Heart left ventricle (tissue), 16 donors: Measurements from ENCODE around the gene TNFAIP8L2. TPM values are rescaled to one million over a fixed set of nuclear protein-coding genes. Genes with fewer than 3 reads are reported as not detected.

ENCODE experiments used
- ATAC-seq, 4 donors: fragments of 200-7000 bp; cut with Tn5 transposase; one replicate each; pipeline ENCODE4 v1.9.1; 2020 to 2022; ENCODE audit warnings: moderate library complexity in 4 of 4, mild to moderate bottlenecking in 3 of 4, moderate number of reproducible peaks in 1 of 4
- DNase-seq, 5 donors: peaks; one replicate each; pipeline ENCODE4 v3.0.0-alpha.2; 2020
- H3K27ac ChIP-seq, 12 donors: fragments of 200-600 bp; sonication (generic) in 4 of 12; one replicate each; pipeline versions ENCODE4 v1.5.0 to v1.8.0; 2016 to 2022; ENCODE audit warnings: mild to moderate bottlenecking in 2 of 12
- H3K27me3 ChIP-seq, 9 donors: fragments of 200-600 bp; sonication (generic) in 2 of 9; one replicate each; pipeline versions ENCODE4 v1.5.1 to v1.8.0; 2016 to 2022; ENCODE audit warnings: mild to moderate bottlenecking in 3 of 9
- H3K36me3 ChIP-seq, 9 donors: fragments of 200-600 bp; sonication (generic) in 2 of 9; one replicate each; pipeline versions ENCODE4 v1.5.0 to v1.8.0; 2018 to 2022; ENCODE audit warnings: mild to moderate bottlenecking in 2 of 9
- H3K4me1 ChIP-seq, 12 donors: fragments of 200-600 bp; sonication (generic) in 4 of 12; one replicate each; pipeline versions ENCODE4 v1.5.0 to v1.8.0; 2016 to 2022; ENCODE audit warnings: mild to moderate bottlenecking in 3 of 12
- H3K4me3 ChIP-seq, 12 donors: fragments of 200-600 bp; sonication (generic) in 4 of 12; one replicate each; pipeline versions ENCODE4 v1.5.0 to v1.8.0; 2017 to 2022; ENCODE audit warnings: mild to moderate bottlenecking in 9 of 12, moderate library complexity in 4 of 12
- H3K9me3 ChIP-seq, 12 donors: fragments of 200-600 bp; sonication (generic) in 4 of 12; one replicate each; pipeline versions ENCODE4 v1.5.0 to v1.8.0; 2016 to 2022; ENCODE audit warnings: mild to moderate bottlenecking in 1 of 12
- POLR2A ChIP-seq, 2 donors: fragments of 450-650 bp; IDR thresholded peaks; one replicate each; pipeline ENCODE4 v1.6.1; 2017; ENCODE audit warnings: antibody characterized with exemption in 2 of 2, mild to moderate bottlenecking in 2 of 2, moderate library complexity in 2 of 2
- WGBS, 4 donors: extraction: QIAGEN DNeasy Blood & Tissue Kit in 2 of 4; methylation state at CpG; one replicate each; pipeline versions ENCODE4 v1.1.5 to v1.1.7; 2013 to 2018; 5-methylcytosine and 5-hydroxymethylcytosine counted together
- intact Hi-C, 10 donors: fragments of 100-400 bp; cut with DNase I; formaldehyde crosslinking; loops; one replicate each; pipeline versions ENCODE4 v1.11.1 to v1.14.2; 2022
- polyA plus RNA-seq, 2 donors: library from polyadenylated mRNA; stranded (reverse); fragments of 200-250 nt; gene quantifications; one replicate each; pipeline ENCODE4 v1.2.3, GENCODE V29; 2013
- total RNA-seq, 9 donors: library from RNA; depleted of rRNA in 2 of 9; stranded (reverse); fragments of >200 nt in 2 of 9; fragmentation: NEBNext Ultra II Directional in 3 of 9; extraction: Animal tissue kit (Norgen Biotek cat#: 25700) in 3 of 9; gene quantifications; one replicate each; pipeline versions ENCODE4 v1.1.0 to v1.2.4, GENCODE V29; 2016 to 2023
- TF ChIP-seq, protein P1 (sequence below), 12 donors: fragments of 200-600 bp; sonication (generic) in 4 of 12; IDR thresholded peaks; one replicate each; pipeline versions ENCODE4 v1.5.0 to v1.8.0; 2018 to 2022; ENCODE audit warnings: antibody characterized with exemption in 12 of 12, mild to moderate bottlenecking in 5 of 12
- donor health status: ischemic (EF 13 %, LVEDD 7.1; RV severe dilation, severe dysfunction).
- donor health status: healthy with polysubstance abuse.
- donor health status: DM: no; HTN: yes; CAD: no.
- donor health status: DM: no; HTN: no; CAD: no.
- donor health status: ischemic (EF 25% LVEDD 6.9; RV normal size, moderate dysfunction).
- donor health status: ischemic (EF 25% LVEDD 5.7; RV mildly dilated, moderate dysfunction).
- donor health status: healthy.
- donor health status: DM: yes; HTN: yes; CAD: no.
- donor health status: ischemic (EF 35%, LVEDD 5.7; RV mildly dilated, moderate dysfunction).
- donor health status: nonischemic (EF 11% LVEDD 7.7; RV severe dilation, severe dysfunction).
- donor health status: DM: yes; HTN: yes; CAD: no.
- donor health status: PGD.
- donor health status: ischemic (EF 29% LVEDD 5.4; RV normal size, mild dysfunction).
- donor health status: nonischemic (EF 23%, LVEDD 6.1; RV moderate dilation, normal function).

Gene TNFAIP8L2
- total and polyA plus RNA-seq, 11 donors, result 0.49 to 7.9 (median 1.6) TPM

DNA sequence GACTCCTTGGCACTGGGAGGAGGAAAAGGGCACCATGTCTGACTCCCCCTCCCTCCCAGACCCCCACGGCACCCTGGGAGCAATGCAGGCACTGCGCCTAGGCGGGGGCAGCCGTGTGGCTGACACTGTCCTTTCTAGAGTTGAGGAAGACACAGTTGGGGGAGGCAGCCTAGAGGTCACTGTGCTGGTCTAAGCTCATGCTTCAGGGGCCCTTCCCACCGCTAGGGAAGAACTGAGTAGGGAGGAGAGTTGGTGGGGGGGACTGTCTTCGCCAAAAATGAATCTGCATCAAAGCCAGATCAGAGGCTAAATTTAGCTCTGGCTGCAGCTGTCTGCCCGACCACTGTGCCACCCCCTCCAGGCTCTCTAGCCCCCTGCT is 13.4 kb upstream of the TNFAIP8L2 start:
- TF ChIP-seq, protein P1, sequence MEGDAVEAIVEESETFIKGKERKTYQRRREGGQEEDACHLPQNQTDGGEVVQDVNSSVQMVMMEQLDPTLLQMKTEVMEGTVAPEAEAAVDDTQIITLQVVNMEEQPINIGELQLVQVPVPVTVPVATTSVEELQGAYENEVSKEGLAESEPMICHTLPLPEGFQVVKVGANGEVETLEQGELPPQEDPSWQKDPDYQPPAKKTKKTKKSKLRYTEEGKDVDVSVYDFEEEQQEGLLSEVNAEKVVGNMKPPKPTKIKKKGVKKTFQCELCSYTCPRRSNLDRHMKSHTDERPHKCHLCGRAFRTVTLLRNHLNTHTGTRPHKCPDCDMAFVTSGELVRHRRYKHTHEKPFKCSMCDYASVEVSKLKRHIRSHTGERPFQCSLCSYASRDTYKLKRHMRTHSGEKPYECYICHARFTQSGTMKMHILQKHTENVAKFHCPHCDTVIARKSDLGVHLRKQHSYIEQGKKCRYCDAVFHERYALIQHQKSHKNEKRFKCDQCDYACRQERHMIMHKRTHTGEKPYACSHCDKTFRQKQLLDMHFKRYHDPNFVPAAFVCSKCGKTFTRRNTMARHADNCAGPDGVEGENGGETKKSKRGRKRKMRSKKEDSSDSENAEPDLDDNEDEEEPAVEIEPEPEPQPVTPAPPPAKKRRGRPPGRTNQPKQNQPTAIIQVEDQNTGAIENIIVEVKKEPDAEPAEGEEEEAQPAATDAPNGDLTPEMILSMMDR (IDR thresholded peaks at IDR 0.05), result peak in 3 of 12 donors; percentile 8 to 30 (median 16)
- TF ChIP-seq POLR2A (IDR thresholded peaks at IDR 0.05), result no peak
- DNase-seq, result no peak
- Histone ChIP-seq H3K4me1 (peaks cover 13 to 58% (median 39%) of the 10 kb centered on the region in 12 donors), H3K36me3 (peaks cover 0 to 40% (median 26%) of the 10 kb centered on the region in 9 donors), H3K4me3 (peak overlapping the region in 3 of 12 donors; percentile 12 to 83 (median 80)), H3K27ac (peak overlapping the region; percentile 79 to 92 (median 87)), H3K9me3 (no peaks in the 10 kb centered on the region), H3K27me3 (peaks cover 0 to 5% (median 0%) of the 10 kb centered on the region in 9 donors)
- ATAC-seq, result peak in 2 of 4 donors; percentile 12 to 22
- intact Hi-C loops, result loop anchor here in 1 of 10 donors (5.0 to 10.0 kb wide), 2 partner anchors 36 to 118 kb away; no protein-coding TSS in a partner anchor
- 28 to 45% (median 35%) methylated on average over 7 of the region's 7 CpGs for WGBS, 4 donors

- TF ChIP-seq, protein P1 (IDR thresholded peaks at IDR 0.05), result no peak
- no peak for TF ChIP-seq POLR2A (IDR thresholded peaks at IDR 0.05)
- ATAC-seq (no peak), DNase-seq (no peak)
- H3K36me3 ChIP-seq, result peaks cover 0 to 31% (median 17%) of the 10 kb centered on the region in 9 donors
- WGBS, 4 donors, result 8 to 18% (median 12%) methylated on average over 5 of the region's 5 CpGs
- intact Hi-C loops, result loop anchor here in 1 of 10 donors (5.0 to 10.0 kb wide), 2 partner anchors 37 to 119 kb away; no protein-coding TSS in a partner anchor
- peaks cover 0 to 5% (median 0%) of the 10 kb centered on the region in 9 donors for H3K27me3 ChIP-seq
- H3K27ac ChIP-seq, result peak overlapping the region; percentile 79 to 92 (median 87)
- H3K4me1 ChIP-seq, result peaks cover 13 to 58% (median 39%) of the 10 kb centered on the region in 12 donors
- peak overlapping the region in 10 of 12 donors; percentile 66 to 97 (median 84) for H3K4me3 ChIP-seq
- H3K9me3 ChIP-seq, result no peaks in the 10 kb centered on the region
Measured at GRCh38 chr1:151143986-151144385, 12.5 kb upstream of the TNFAIP8L2 start.

GRCh38 chr1:151144474-151145303 is 11.8 kb upstream of the TNFAIP8L2 start:
- peak overlapping the region; percentile 66 to 97 (median 84) for H3K4me3 ChIP-seq
- TF ChIP-seq, protein P1 (IDR thresholded peaks at IDR 0.05), result no peak
- TF ChIP-seq POLR2A (IDR thresholded peaks at IDR 0.05), result no peak
- no peaks in the 10 kb centered on the region for H3K9me3 ChIP-seq
- peaks cover 0 to 24% (median 10%) of the 10 kb centered on the region in 9 donors for H3K36me3 ChIP-seq
- DNase-seq (peak in 3 of 5 donors; percentile 65 to 75 (median 75)), ATAC-seq (peak in 3 of 4 donors; percentile 2 to 48 (median 11))
- 26 to 37% (median 34%) methylated on average over 6 to 7 of the region's 7 CpGs for WGBS, 4 donors
- H3K27ac ChIP-seq, result peak overlapping the region; percentile 79 to 92 (median 87)
- H3K4me1 ChIP-seq, result peaks cover 13 to 58% (median 39%) of the 10 kb centered on the region in 12 donors
- H3K27me3 ChIP-seq, result peaks cover 0 to 5% (median 0%) of the 10 kb centered on the region in 9 donors
- intact Hi-C loops, result loop anchor here in 2 of 10 donors (5.0 to 10.0 kb wide), 3 partner anchors 37 to 137 kb away; partner anchors contain the start of genes MINDY1 (in 1 of the 2) and PRUNE1 (in 1 of the 2)
